Putamen (tissue), 1 donor: ENCODE results near the gene MEF2D.

Experiments
- DNase-seq: peaks from one replicate; pipeline ENCODE4 v3.0.0-alpha.2; 2016; ENCODE audit warnings: low spot score

The MEF2D gene

GRCh38 chr1:156468693-156469345 is 31.8 kb downstream of the MEF2D start:
- DNase-seq: no peak

- DNase-seq: no peak
Measured at GRCh38 chr1:156467906-156468305, 32.7 kb downstream of the MEF2D start.

- no peak for DNase-seq
Measured at GRCh38 chr1:156467385-156467784, 33.2 kb downstream of the MEF2D start.

- DNase-seq: no peak
Measured at GRCh38 chr1:156465747-156466365, 34.7 kb downstream of the MEF2D start.

GRCh38 chr1:156464825-156465452 is 35.6 kb downstream of the MEF2D start:
- DNase-seq: no peak

GRCh38 chr1:156464335-156464734 is 36.2 kb downstream of the MEF2D start:
- no peak for DNase-seq

- DNase-seq: no peak
Measured at GRCh38 chr1:156463874-156464273, 36.7 kb downstream of the MEF2D start.

GRCh38 chr1:156462954-156463795 is 37.4 kb downstream of the MEF2D start:
- no peak for DNase-seq

- no peak for DNase-seq
Measured at GRCh38 chr1:156461781-156462647, 38.6 kb downstream of the MEF2D start.

- DNase-seq: no peak
Measured at GRCh38 chr1:156461109-156461508, 39.5 kb downstream of the MEF2D start.

- DNase-seq: no peak
Measured at GRCh38 chr1:156460525-156460924, 40.0 kb downstream of the MEF2D start.

- DNase-seq: no peak
Measured at GRCh38 chr1:156458181-156458503, 42.4 kb downstream of the MEF2D start.

- DNase-seq: peak; percentile 98
Measured at GRCh38 chr1:156456625-156457465, 43.7 kb downstream of the MEF2D start.

- DNase-seq: no peak
Measured at GRCh38 chr1:156455362-156455761, 45.2 kb downstream of the MEF2D start.

- no peak for DNase-seq
Measured at GRCh38 chr1:156452907-156453306, 47.7 kb downstream of the MEF2D start.

GRCh38 chr1:156451505-156452160 is 48.9 kb downstream of the MEF2D start:
- no peak for DNase-seq

- DNase-seq: no peak
Measured at GRCh38 chr1:156448134-156448967, 52.2 kb downstream of the MEF2D start.

- peak; percentile 84 for DNase-seq
Measured at GRCh38 chr1:156445789-156446263, 54.7 kb downstream of the MEF2D start.

GRCh38 chr1:156444407-156445001 is 56.1 kb downstream of the MEF2D start:
- no peak for DNase-seq
